Suprapubic skin (tissue), 3 donors: Measurements from ENCODE around the gene SOX6.

Experiments used
- POLR2A ChIP-seq, 2 donors: fragments of 450-650 bp; IDR thresholded peaks; one replicate each; pipeline ENCODE4 v1.6.1; 2017; ENCODE audit warnings: antibody characterized with exemption in 2 of 2, mild to moderate bottlenecking in 2 of 2, moderate library complexity in 2 of 2
- TF ChIP-seq, protein P1 (sequence below), 2 donors: fragments of 200-600 bp in 1 of 2; fragments of 450-650 bp in 1 of 2; sonication (generic) in 1 of 2; IDR thresholded peaks; one replicate each; pipeline ENCODE4 v1.5.1; 2016 to 2019; ENCODE audit warnings: antibody characterized with exemption in 2 of 2, mild to moderate bottlenecking in 1 of 2, moderate library complexity in 1 of 2

GRCh38 chr11:16295592-16295991 lies 60.8 kb downstream of the SOX6 start:
- TF ChIP-seq, protein P1, sequence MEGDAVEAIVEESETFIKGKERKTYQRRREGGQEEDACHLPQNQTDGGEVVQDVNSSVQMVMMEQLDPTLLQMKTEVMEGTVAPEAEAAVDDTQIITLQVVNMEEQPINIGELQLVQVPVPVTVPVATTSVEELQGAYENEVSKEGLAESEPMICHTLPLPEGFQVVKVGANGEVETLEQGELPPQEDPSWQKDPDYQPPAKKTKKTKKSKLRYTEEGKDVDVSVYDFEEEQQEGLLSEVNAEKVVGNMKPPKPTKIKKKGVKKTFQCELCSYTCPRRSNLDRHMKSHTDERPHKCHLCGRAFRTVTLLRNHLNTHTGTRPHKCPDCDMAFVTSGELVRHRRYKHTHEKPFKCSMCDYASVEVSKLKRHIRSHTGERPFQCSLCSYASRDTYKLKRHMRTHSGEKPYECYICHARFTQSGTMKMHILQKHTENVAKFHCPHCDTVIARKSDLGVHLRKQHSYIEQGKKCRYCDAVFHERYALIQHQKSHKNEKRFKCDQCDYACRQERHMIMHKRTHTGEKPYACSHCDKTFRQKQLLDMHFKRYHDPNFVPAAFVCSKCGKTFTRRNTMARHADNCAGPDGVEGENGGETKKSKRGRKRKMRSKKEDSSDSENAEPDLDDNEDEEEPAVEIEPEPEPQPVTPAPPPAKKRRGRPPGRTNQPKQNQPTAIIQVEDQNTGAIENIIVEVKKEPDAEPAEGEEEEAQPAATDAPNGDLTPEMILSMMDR (IDR thresholded peaks at IDR 0.05): no peak
- no peak for TF ChIP-seq POLR2A (IDR thresholded peaks at IDR 0.05)
